Smooth muscle cell (in vitro differentiated cells): Measurements from ENCODE around the gene C9orf57. TPM values are rescaled to one million over a fixed set of nuclear protein-coding genes. Genes with fewer than 3 reads are reported as not detected.

Experiments
- DNase-seq: peaks from one replicate; lab custom pipeline; 2025; ENCODE audit not compliant: unreplicated experiment; lab: John Stamatoyannopoulos, UW
- H2AFZ ChIP-seq: fragments of 200-600 bp; sonication (generic); 2 replicates; pipeline ENCODE4 v1.6.0; 2016; ENCODE audit warnings: antibody characterized with exemption, low read depth, mild to moderate bottlenecking
- H3F3A ChIP-seq: fragments of 200-600 bp; sonication (generic); 2 replicates; pipeline ENCODE4 v1.6.0; 2017; ENCODE audit warnings: antibody characterized with exemption, low read depth
- H3K27ac ChIP-seq: fragments of 200-600 bp; sonication (generic); 2 replicates; pipeline ENCODE4 v1.5.1; 2016; ENCODE audit warnings: low read depth, mild to moderate bottlenecking
- H3K27me3 ChIP-seq: fragments of 200-600 bp; sonication (generic); 2 replicates; pipeline ENCODE4 v1.6.1; 2016; ENCODE audit warnings: low read depth, mild to moderate bottlenecking
- H3K36me3 ChIP-seq: fragments of 200-600 bp; sonication (generic); 2 replicates; pipeline ENCODE4 v1.5.1; 2016; ENCODE audit warnings: low read depth
- H3K4me1 ChIP-seq: fragments of 200-600 bp; sonication (generic); 2 replicates; pipeline ENCODE4 v1.5.1; 2016; ENCODE audit warnings: low read depth
- H3K4me2 ChIP-seq: fragments of 200-600 bp; sonication (generic); 2 replicates; pipeline ENCODE4 v1.6.0; 2016; ENCODE audit warnings: mild to moderate bottlenecking
- H3K4me3 ChIP-seq: fragments of 200-600 bp; sonication (generic); 2 replicates; pipeline ENCODE4 v1.5.1; 2016; ENCODE audit warnings: mild to moderate bottlenecking
- H3K79me2 ChIP-seq: fragments of 200-600 bp; sonication (generic); 2 replicates; pipeline ENCODE4 v1.6.0; 2016; ENCODE audit warnings: low read depth, mild to moderate bottlenecking
- H3K9ac ChIP-seq: fragments of 200-600 bp; sonication (generic); 2 replicates; pipeline ENCODE4 v1.6.0; 2016; ENCODE audit warnings: low read depth
- H3K9me3 ChIP-seq: fragments of 200-600 bp; sonication (generic); replicated peaks from 2 replicates; pipeline ENCODE4 v1.5.1; 2016; ENCODE audit warnings: low read depth
- H4K20me1 ChIP-seq: fragments of 200-600 bp; sonication (generic); 2 replicates; pipeline ENCODE4 v1.6.0; 2016; ENCODE audit warnings: low read depth
- WGBS: methylation state at CpG from one replicate; pipeline ENCODE4 v1.1.7; 2016; ENCODE audit warnings: low lambda C conversion rate; 5-methylcytosine and 5-hydroxymethylcytosine counted together
- polyA plus RNA-seq: library from polyadenylated mRNA; unstranded; fragments of >200 nt; fragmentation: Nextera tagmentation; extraction: Ambion mirVana; gene quantifications from 2 replicates; pipeline ENCODE4 v1.2.1, GENCODE V29; 2016
- small RNA-seq: library from RNA; depleted of rRNA; stranded (forward); fragments of <200 nt; gene quantifications from one replicate; pipeline ENCODE3, GENCODE V24; 2014
- total RNA-seq: library from RNA; depleted of rRNA; stranded (reverse); fragments of >200 nt; gene quantifications from 2 replicates; pipeline ENCODE4 v1.2.3, GENCODE V29; 2014
- TF ChIP-seq, protein P1 (sequence below): fragments of 200-600 bp; sonication (generic); IDR thresholded peaks from 2 replicates; pipeline ENCODE4 v1.5.1; 2017; ENCODE audit warnings: borderline replicate concordance, mild to moderate bottlenecking, antibody characterized with exemption; ENCODE audit not compliant: insufficient read depth, poor library complexity, severe bottlenecking

Gene C9orf57
- total and polyA plus RNA-seq, 2 experiments from 2014 or later, result not detected

DNA sequence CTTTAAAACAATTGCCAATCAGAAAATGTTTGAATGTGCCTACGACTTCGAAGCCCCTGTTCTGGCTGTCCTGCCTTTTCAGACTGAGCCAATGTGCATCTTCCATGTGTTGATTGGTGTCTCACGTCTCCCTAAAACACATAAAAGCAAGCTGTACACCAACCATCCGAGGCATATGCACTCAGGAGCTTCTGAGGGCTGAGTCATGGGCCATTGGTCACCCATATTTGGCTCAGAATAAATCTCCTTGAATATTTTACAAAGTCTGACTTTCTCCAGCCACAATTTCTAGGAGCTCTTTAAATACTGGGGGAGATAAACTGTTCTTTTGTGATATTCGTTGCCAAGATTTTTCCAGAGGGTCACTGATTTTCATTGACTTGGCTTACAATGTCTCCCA lies 53.9 kb downstream of the C9orf57 start:
- no peaks in the 10 kb centered on the region for H3F3A ChIP-seq
- 40% methylated on average over 5 of the region's 5 CpGs for WGBS
- no peak for DNase-seq

DNA sequence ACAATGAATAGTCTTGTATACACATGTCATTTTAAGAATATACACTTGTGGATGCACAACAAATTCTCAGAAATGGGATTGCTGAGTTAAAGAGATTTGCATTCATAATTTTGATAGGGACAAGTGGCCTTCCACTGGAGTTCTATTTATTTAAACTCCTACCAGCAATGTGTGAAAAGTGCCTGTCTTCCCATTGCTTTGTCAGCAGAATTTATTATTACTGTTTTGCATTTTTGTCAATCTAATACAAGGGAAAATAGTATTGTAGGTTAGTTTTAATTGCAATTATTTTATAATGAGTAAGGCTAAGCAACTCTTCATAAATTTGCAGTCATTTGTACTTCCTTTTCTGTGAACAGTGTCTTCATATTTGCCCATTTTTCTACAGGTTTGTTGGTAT lies 55.0 kb downstream of the C9orf57 start:
- no peaks in the 10 kb centered on the region for H4K20me1 ChIP-seq
- TF ChIP-seq, protein P1, sequence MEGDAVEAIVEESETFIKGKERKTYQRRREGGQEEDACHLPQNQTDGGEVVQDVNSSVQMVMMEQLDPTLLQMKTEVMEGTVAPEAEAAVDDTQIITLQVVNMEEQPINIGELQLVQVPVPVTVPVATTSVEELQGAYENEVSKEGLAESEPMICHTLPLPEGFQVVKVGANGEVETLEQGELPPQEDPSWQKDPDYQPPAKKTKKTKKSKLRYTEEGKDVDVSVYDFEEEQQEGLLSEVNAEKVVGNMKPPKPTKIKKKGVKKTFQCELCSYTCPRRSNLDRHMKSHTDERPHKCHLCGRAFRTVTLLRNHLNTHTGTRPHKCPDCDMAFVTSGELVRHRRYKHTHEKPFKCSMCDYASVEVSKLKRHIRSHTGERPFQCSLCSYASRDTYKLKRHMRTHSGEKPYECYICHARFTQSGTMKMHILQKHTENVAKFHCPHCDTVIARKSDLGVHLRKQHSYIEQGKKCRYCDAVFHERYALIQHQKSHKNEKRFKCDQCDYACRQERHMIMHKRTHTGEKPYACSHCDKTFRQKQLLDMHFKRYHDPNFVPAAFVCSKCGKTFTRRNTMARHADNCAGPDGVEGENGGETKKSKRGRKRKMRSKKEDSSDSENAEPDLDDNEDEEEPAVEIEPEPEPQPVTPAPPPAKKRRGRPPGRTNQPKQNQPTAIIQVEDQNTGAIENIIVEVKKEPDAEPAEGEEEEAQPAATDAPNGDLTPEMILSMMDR, result no peak
- H3K27me3 ChIP-seq, result no peaks in the 10 kb centered on the region
- no peaks in the 10 kb centered on the region for H3K4me1 ChIP-seq
- no peak overlapping the region for H3K4me3 ChIP-seq
- no peaks in the 10 kb centered on the region for H3F3A ChIP-seq
- no peaks in the 10 kb centered on the region for H3K36me3 ChIP-seq
- H3K9me3 ChIP-seq, result no peaks in the 10 kb centered on the region
- no peak overlapping the region for H3K9ac ChIP-seq
- no peak overlapping the region for H2AFZ ChIP-seq
- no peak for DNase-seq
- no peaks in the 10 kb centered on the region for H3K79me2 ChIP-seq
- no peak overlapping the region for H3K27ac ChIP-seq
- H3K4me2 ChIP-seq, result no peak overlapping the region

More for the DNA sequence above, 53.9 kb downstream of the C9orf57 start:
- H3K27me3 ChIP-seq, result no peaks in the 10 kb centered on the region
- H3K4me2 ChIP-seq, result no peak overlapping the region
- H3K9me3 ChIP-seq, result no peaks in the 10 kb centered on the region
- H3K27ac ChIP-seq, result no peak overlapping the region
- H2AFZ ChIP-seq, result no peak overlapping the region
- no peaks in the 10 kb centered on the region for H3K79me2 ChIP-seq
- H3K9ac ChIP-seq, result no peak overlapping the region
- no peaks in the 10 kb centered on the region for H3K4me1 ChIP-seq
- TF ChIP-seq, protein P1, result no peak
- no peaks in the 10 kb centered on the region for H4K20me1 ChIP-seq
- H3K36me3 ChIP-seq, result no peaks in the 10 kb centered on the region
- no peak overlapping the region for H3K4me3 ChIP-seq

Small RNA genes within 50 kb of the gene (small RNA-seq; reads per million reads assigned to genes)
- 0.13 reads per million for gene HSPB1P1

Other genes with a start within 250 kb of the C9orf57 start
- 26.7 and 41.1 TPM in 2 replicates for gene ABHD17B, start 149.4 kb downstream of the C9orf57 start, total RNA-seq
- 14.1 and 20.6 TPM in 2 replicates for gene ABHD17B, start 149.4 kb downstream of the C9orf57 start, polyA plus RNA-seq
- gene C9orf85, start 149.0 kb downstream of the C9orf57 start, total RNA-seq, result 9.1 and 10.2 TPM in 2 replicates
- 11.8 and 14.1 TPM in 2 replicates for gene C9orf85, start 149.0 kb downstream of the C9orf57 start, polyA plus RNA-seq
- gene GDA, start 88.8 kb upstream of the C9orf57 start, total RNA-seq, result 6.5 and 10.3 TPM in 2 replicates
- 1.4 and 1.8 TPM in 2 replicates for gene GDA, start 88.8 kb upstream of the C9orf57 start, polyA plus RNA-seq